HG03442 (cell line): ENCODE measurements around the gene CRIP2.

Experiments used
- ATAC-seq: cut with Tn5 transposase; IDR thresholded peaks from one replicate; pipeline ENCODE4 v1.9.1; 2021; ENCODE audit warnings: mild to moderate bottlenecking, moderate library complexity; ENCODE audit not compliant: unreplicated experiment

CRIP2 gene

GRCh38 chr14:105442834-105443233 lies 31.8 kb upstream of the CRIP2 start:
- no peak for ATAC-seq

- no peak for ATAC-seq
Observed at GRCh38 chr14:105444859-105445258, 29.8 kb upstream of the CRIP2 start.

- ATAC-seq = no peak
Observed at GRCh38 chr14:105445290-105445689, 29.3 kb upstream of the CRIP2 start.

- no peak for ATAC-seq
Observed at GRCh38 chr14:105445901-105446845, 28.4 kb upstream of the CRIP2 start.

- no peak for ATAC-seq
Observed at GRCh38 chr14:105446971-105447370, 27.6 kb upstream of the CRIP2 start.

- no peak for ATAC-seq
Observed at GRCh38 chr14:105447651-105448640, 26.7 kb upstream of the CRIP2 start.

- no peak for ATAC-seq
Observed at GRCh38 chr14:105448706-105449111, 25.9 kb upstream of the CRIP2 start.

GRCh38 chr14:105449276-105450122 lies 25.1 kb upstream of the CRIP2 start:
- no peak for ATAC-seq

GRCh38 chr14:105450123-105450505 lies 24.5 kb upstream of the CRIP2 start:
- ATAC-seq = no peak

GRCh38 chr14:105450864-105451720 lies 23.5 kb upstream of the CRIP2 start:
- ATAC-seq = no peak

- ATAC-seq = no peak
Observed at GRCh38 chr14:105452963-105453362, 21.7 kb upstream of the CRIP2 start.

GRCh38 chr14:105453847-105454246 lies 20.8 kb upstream of the CRIP2 start:
- no peak for ATAC-seq

- ATAC-seq = no peak
Observed at GRCh38 chr14:105455086-105455640, 19.5 kb upstream of the CRIP2 start.

GRCh38 chr14:105455766-105456660 lies 18.6 kb upstream of the CRIP2 start:
- no peak for ATAC-seq

- no peak for ATAC-seq
Observed at GRCh38 chr14:105456736-105457617, 17.6 kb upstream of the CRIP2 start.

- no peak for ATAC-seq
Observed at GRCh38 chr14:105458010-105458409, 16.6 kb upstream of the CRIP2 start.

- ATAC-seq = no peak
Observed at GRCh38 chr14:105458571-105458970, 16.1 kb upstream of the CRIP2 start.
